Activated T-cell treated with anti-CD3 and anti-CD28 coated beads, Interleukin-2, amount 50 U/mL, for 72 hours (primary cell): ENCODE data around the gene ASTL. TPM values are rescaled to one million over a fixed set of nuclear protein-coding genes. Genes with fewer than 3 reads are reported as not detected.

Source experiments
- ATAC-seq, 2 donors: fragments of 150-1000 bp; cut with Tn5 transposase; replicated peaks in 1 of 2; 2 replicates each; pipeline ENCODE4 v1.10.0; 2021; ENCODE audit warnings: moderate library complexity in 2 of 2, mild to moderate bottlenecking in 1 of 2
- DNase-seq, 2 donors: peaks; one replicate each; pipeline ENCODE4 v3.0.0; 2021 to 2022; ENCODE audit warnings: mixed read lengths in 1 of 2
- H3K27ac Mint-ChIP-seq: one replicate; pipeline ENCODE4 v1.8.0; 2022; ENCODE audit warnings: mild to moderate bottlenecking, moderate library complexity, mixed read lengths
- H3K27me3 Mint-ChIP-seq: one replicate; pipeline ENCODE4 v1.8.0; 2022; ENCODE audit warnings: low read depth, mixed read lengths
- H3K36me3 Mint-ChIP-seq, 2 donors: one replicate each; pipeline ENCODE4 v1.8.0; 2022; ENCODE audit warnings: mixed read lengths in 2 of 2, mild to moderate bottlenecking in 1 of 2; ENCODE audit not compliant: insufficient read depth in 2 of 2
- H3K4me1 Mint-ChIP-seq: one replicate; pipeline ENCODE4 v1.8.0; 2022; ENCODE audit warnings: low read depth, mixed read lengths
- H3K4me3 Mint-ChIP-seq, 2 donors: one replicate each; pipeline ENCODE4 v1.8.0; 2022; ENCODE audit warnings: mild to moderate bottlenecking in 2 of 2, mixed read lengths in 2 of 2, moderate library complexity in 2 of 2
- H3K9me3 Mint-ChIP-seq, 2 donors: one replicate each; pipeline ENCODE4 v1.8.0; 2022; ENCODE audit warnings: mixed read lengths in 2 of 2
- total RNA-seq, 2 donors: library from RNA; stranded (reverse); gene quantifications; one replicate each; pipeline ENCODE4 v1.2.3, GENCODE V29; 2022

ASTL gene
- 1 to 10 TPM; 8.1 to 9.1 TPM for total RNA-seq

GRCh38 chr2:96138179-96139145 lies at the start of gene ASTL:
Gene ASTL, minus strand, starts transcription at chr2:96138502. Its CDS starts 66 bp downstream, at chr2:96138436.
- Mint-ChIP-seq H3K36me3 (peaks cover 8 to 11% of the 10 kb centered on the region in 2 donors), H3K9me3 (no peaks in the 10 kb centered on the region), H3K27ac (peak within 1 kb of the TSS; percentile 81), H3K4me1 (peaks cover 45% of the 10 kb centered on the region), H3K27me3 (no peaks in the 10 kb centered on the region), H3K4me3 (peak within 1 kb of the TSS in 1 of 2 donors; percentile 44)
- ATAC-seq = peak; percentile 27 to 34
- peak; percentile 63 to 69 for DNase-seq

- ATAC-seq (no peak), DNase-seq (no peak)
- H3K9me3 Mint-ChIP-seq = no peaks in the 10 kb centered on the region
- H3K36me3 Mint-ChIP-seq = peaks cover 9 to 29% of the 10 kb centered on the region in 2 donors
- H3K4me3 Mint-ChIP-seq = no peak overlapping the region
- no peaks in the 10 kb centered on the region for H3K27me3 Mint-ChIP-seq
- no peak overlapping the region for H3K27ac Mint-ChIP-seq
- peaks cover 5% of the 10 kb centered on the region for H3K4me1 Mint-ChIP-seq
Measured at GRCh38 chr2:96186562-96186961, 48.3 kb upstream of the ASTL start.

- peaks cover 6 to 23% of the 10 kb centered on the region in 2 donors for H3K36me3 Mint-ChIP-seq
- no peak overlapping the region for H3K27ac Mint-ChIP-seq
- ATAC-seq = no peak
Measured at GRCh38 chr2:96185516-96185915, 47.2 kb upstream of the ASTL start.

GRCh38 chr2:96184989-96185388 lies 46.7 kb upstream of the ASTL start:
- ATAC-seq (no peak), DNase-seq (no peak)
- H3K4me1 Mint-ChIP-seq = peaks cover 5% of the 10 kb centered on the region
- H3K27ac Mint-ChIP-seq = peak overlapping the region; percentile 30
- peaks cover 6 to 23% of the 10 kb centered on the region in 2 donors for H3K36me3 Mint-ChIP-seq
- H3K27me3 Mint-ChIP-seq = no peaks in the 10 kb centered on the region
- no peak overlapping the region for H3K4me3 Mint-ChIP-seq
- no peaks in the 10 kb centered on the region for H3K9me3 Mint-ChIP-seq

More at GRCh38 chr2:96185516-96185915, 47.2 kb upstream of the ASTL start:
- H3K9me3 Mint-ChIP-seq = no peaks in the 10 kb centered on the region
- peaks cover 5% of the 10 kb centered on the region for H3K4me1 Mint-ChIP-seq
- no peak for DNase-seq
- H3K4me3 Mint-ChIP-seq = no peak overlapping the region
- H3K27me3 Mint-ChIP-seq = no peaks in the 10 kb centered on the region

- no peak for DNase-seq
- Mint-ChIP-seq H3K4me1 (peaks cover 5% of the 10 kb centered on the region), H3K36me3 (peaks cover 6 to 23% of the 10 kb centered on the region in 2 donors), H3K4me3 (no peak overlapping the region), H3K27ac (no peak overlapping the region), H3K9me3 (no peaks in the 10 kb centered on the region), H3K27me3 (no peaks in the 10 kb centered on the region)
- no peak for ATAC-seq
Measured at GRCh38 chr2:96184188-96184587, 45.9 kb upstream of the ASTL start.

GRCh38 chr2:96181529-96181928 lies 43.2 kb upstream of the ASTL start:
- no peak for ATAC-seq
- Mint-ChIP-seq H3K4me1 (peaks cover 5% of the 10 kb centered on the region), H3K27ac (no peak overlapping the region), H3K27me3 (no peaks in the 10 kb centered on the region), H3K4me3 (no peak overlapping the region), H3K36me3 (peaks cover 4 to 15% of the 10 kb centered on the region in 2 donors), H3K9me3 (no peaks in the 10 kb centered on the region)
- DNase-seq = no peak

- Mint-ChIP-seq H3K27me3 (no peaks in the 10 kb centered on the region), H3K27ac (no peak overlapping the region)
- ATAC-seq = no peak
Measured at GRCh38 chr2:96180521-96180920, 42.2 kb upstream of the ASTL start.

GRCh38 chr2:96180002-96180401 lies 41.7 kb upstream of the ASTL start:
- Mint-ChIP-seq H3K27me3 (no peaks in the 10 kb centered on the region), H3K4me1 (peaks cover 5% of the 10 kb centered on the region), H3K27ac (no peak overlapping the region), H3K9me3 (no peaks in the 10 kb centered on the region), H3K4me3 (no peak overlapping the region), H3K36me3 (peaks cover 1 to 7% of the 10 kb centered on the region in 2 donors)
- DNase-seq (no peak), ATAC-seq (no peak)

More at GRCh38 chr2:96180521-96180920, 42.2 kb upstream of the ASTL start:
- no peak for DNase-seq
- Mint-ChIP-seq H3K4me1 (peaks cover 5% of the 10 kb centered on the region), H3K36me3 (peaks cover 4 to 12% of the 10 kb centered on the region in 2 donors), H3K4me3 (no peak overlapping the region), H3K9me3 (no peaks in the 10 kb centered on the region)

- peaks cover 24% of the 10 kb centered on the region for H3K4me1 Mint-ChIP-seq
- H3K9me3 Mint-ChIP-seq = no peaks in the 10 kb centered on the region
- no peak for DNase-seq
- no peaks in the 10 kb centered on the region for H3K36me3 Mint-ChIP-seq
- no peak for ATAC-seq
- no peaks in the 10 kb centered on the region for H3K27me3 Mint-ChIP-seq
- H3K4me3 Mint-ChIP-seq = no peak overlapping the region
- no peak overlapping the region for H3K27ac Mint-ChIP-seq
Measured at GRCh38 chr2:96176661-96177060, 38.4 kb upstream of the ASTL start.

GRCh38 chr2:96175951-96176350 lies 37.6 kb upstream of the ASTL start:
- DNase-seq = no peak
- Mint-ChIP-seq H3K9me3 (no peaks in the 10 kb centered on the region), H3K27me3 (no peaks in the 10 kb centered on the region), H3K36me3 (no peaks in the 10 kb centered on the region), H3K27ac (no peak overlapping the region), H3K4me3 (no peak overlapping the region), H3K4me1 (peaks cover 24% of the 10 kb centered on the region)
- ATAC-seq = no peak

GRCh38 chr2:96174251-96175144 lies 36.2 kb upstream of the ASTL start:
- Mint-ChIP-seq H3K9me3 (no peaks in the 10 kb centered on the region), H3K36me3 (peaks cover 0 to 4% of the 10 kb centered on the region in 2 donors), H3K27me3 (no peaks in the 10 kb centered on the region), H3K4me1 (peaks cover 24% of the 10 kb centered on the region), H3K27ac (peak overlapping the region; percentile 87), H3K4me3 (peak overlapping the region; percentile 63 to 71)
- DNase-seq (peak; percentile 87 to 88), ATAC-seq (peak; percentile 94 to 95)

- Mint-ChIP-seq H3K4me1 (peaks cover 49% of the 10 kb centered on the region), H3K27ac (no peak overlapping the region), H3K27me3 (no peaks in the 10 kb centered on the region), H3K4me3 (no peak overlapping the region), H3K36me3 (peaks cover 2 to 7% of the 10 kb centered on the region in 2 donors), H3K9me3 (peaks cover 0 to 2% of the 10 kb centered on the region in 2 donors)
- ATAC-seq (no peak), DNase-seq (no peak)
Measured at GRCh38 chr2:96171831-96172230, 33.5 kb upstream of the ASTL start.

GRCh38 chr2:96170626-96171025 lies 32.3 kb upstream of the ASTL start:
- ATAC-seq (no peak), DNase-seq (no peak)
- Mint-ChIP-seq H3K4me3 (no peak overlapping the region), H3K9me3 (peaks cover 0 to 2% of the 10 kb centered on the region in 2 donors), H3K27ac (no peak overlapping the region), H3K4me1 (peaks cover 61% of the 10 kb centered on the region), H3K27me3 (no peaks in the 10 kb centered on the region), H3K36me3 (peaks cover 2 to 7% of the 10 kb centered on the region in 2 donors)
